Activated CD4-positive, alpha-beta T cell treated with anti-CD3 and anti-CD28 coated beads, Interleukin-2, Interleukin-6, amounts not matched to agents 100 ng/mL and 50 ng/mL, durations not matched to agents 16 hours and 8 hours (primary cell): ENCODE data around the gene REXO1.

Experiments
- DNase-seq: peaks from one replicate; pipeline ENCODE4 v3.0.0-alpha.2; 2020

Gene REXO1

DNA sequence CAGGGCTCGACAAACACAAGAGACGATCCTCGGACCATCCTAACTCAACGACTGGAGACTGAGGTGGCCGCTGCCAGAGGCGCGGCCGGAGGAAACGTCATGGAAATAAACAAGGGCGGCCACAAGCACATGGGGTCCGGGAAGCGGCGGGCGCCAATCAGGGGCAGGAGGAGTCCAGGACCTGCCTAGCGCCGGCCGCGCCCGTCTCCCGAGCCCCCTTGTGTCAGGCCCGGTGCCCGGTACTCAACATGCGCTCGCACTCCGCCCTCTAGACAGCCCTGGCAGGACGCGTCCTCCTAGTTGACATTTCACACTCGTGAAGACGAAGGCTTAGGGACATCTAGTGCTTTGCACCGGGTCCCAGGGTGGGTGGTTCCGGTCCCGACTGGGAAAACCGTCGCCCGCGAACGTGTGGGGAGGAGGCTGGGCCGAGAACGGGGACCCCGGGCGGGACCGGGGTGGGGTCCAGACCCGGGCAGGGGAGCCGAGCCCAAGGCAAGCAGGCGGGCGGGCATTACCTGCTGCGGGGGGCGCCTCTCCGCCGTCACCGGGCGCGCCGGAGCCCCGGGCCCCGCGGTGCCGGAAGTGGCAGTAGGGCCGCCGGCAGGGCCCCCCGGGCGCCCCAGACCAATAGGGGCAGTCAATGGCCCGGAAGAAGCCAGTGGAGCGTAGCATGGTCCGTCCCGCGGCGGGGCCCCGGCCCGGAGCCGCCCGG is 442 bp downstream of the REXO1 start:
- DNase-seq = peak; percentile 51

DNA sequence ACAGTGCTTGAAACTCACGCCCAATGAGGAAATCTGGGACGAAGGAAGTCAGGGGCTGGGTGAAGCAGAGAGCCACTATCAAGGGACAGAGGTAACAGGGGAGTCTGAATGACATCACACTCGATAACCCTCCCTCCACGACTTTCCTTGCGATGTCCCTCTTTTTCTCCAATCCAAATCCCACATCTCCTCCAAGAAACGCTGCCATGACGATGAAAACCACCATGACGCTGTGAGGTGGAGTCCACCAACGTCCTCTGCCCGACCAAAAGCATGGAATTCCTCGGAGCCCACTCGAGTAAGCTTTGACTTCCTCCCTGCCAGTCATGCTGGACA is 967 bp downstream of the REXO1 start:
- DNase-seq = no peak

DNA sequence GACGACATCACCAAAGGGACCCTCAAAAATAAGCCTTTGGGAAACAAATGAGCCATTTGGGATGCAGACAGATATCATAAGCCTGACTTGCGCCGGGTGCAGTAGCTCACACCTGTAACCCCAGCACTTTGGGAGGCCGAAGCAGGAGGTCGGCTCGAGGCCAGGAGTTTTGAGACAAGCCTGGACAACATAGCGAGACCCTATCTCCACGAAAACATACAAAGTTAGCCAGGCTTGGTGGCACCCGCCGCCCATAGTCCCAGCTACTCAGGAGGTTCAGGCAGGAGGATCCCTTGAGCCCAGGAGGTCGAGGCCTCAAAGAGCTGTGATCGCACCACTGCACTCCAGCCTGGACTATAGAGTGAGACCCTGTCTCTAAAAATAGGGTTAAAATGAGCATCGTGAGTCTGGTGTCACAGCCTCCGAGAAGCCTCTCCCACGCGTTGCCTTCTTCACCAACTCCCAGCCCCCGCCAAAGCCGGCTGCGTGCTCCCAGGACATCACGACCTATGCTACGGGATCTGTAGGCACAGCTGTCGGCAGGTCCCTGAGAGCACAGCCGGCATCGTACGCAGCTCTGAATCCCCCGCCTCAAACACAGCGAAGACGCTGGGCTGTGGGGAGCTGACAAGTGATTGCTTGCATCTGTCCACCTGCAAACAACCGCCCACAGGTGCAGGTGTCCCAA is 1.6 kb downstream of the REXO1 start:
- DNase-seq = no peak

DNA sequence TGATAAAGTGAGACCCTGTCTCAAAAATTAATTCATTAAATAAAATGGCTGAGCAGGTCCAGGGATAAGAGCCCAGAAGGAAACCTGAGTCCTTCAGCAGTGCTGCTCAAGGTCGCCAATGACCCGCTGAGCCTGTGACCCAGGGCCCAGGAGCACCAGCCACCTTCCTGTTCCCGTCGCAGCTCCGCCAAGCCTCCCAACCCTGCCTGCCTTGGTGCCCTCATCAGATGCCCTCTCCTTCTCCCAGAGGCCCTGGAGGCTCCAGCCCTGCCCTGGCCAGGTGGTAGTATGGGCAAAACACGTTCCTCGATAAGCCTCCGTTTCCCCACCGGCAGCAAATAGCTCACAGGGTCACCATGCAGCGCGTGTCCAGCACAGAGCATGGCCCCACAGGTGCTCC is 2.6 kb downstream of the REXO1 start:
- DNase-seq = no peak

DNA sequence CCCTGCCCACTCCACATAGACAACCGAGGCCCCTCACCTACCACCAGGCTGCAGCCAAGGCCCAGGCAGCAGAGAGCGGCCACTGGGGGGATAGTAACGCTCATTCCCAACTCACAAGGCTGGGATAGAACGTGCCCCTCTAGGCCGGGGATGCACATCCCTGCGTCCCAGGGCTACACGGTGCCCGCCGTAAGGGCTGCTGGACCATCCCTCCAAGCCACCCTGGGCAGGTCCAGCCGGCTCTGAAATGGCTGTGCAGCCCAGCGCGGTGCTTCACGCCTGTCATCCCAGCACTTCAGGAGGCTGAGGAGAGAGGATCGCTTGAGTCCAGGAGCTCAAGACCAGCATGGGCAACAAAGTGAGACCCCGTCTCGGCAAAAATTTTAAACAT is 3.2 kb downstream of the REXO1 start:
- DNase-seq = no peak

DNA sequence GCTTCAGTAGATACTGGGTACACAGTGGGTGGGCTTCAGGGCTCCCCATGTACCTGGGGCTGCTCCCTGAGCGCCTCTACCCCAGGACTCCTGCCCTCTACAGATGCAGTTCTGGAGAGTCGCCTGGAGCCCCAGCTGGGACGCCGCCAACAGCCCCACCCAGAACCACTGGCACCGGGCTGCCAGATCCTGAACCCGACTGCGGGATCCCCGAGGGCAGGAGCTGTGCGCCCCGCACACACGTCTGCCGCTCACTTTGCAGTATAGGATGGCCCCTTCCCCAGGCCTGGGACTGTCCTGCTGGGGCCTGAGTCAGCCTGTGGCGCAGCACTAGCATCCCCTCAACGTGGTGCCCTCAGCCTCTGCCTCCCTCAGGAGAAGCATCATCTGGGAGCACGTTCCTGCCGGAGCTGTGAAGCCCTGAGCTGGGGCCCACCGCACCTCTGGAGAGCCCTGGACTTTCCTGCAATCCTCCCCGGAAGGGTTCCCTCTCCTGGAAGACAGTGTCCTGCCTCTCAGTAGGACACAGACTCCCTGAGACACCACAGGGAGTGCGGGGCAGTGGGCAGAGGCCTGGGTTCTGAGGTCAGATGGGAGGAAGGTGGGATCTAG is 3.7 kb downstream of the REXO1 start:
- DNase-seq = no peak

DNA sequence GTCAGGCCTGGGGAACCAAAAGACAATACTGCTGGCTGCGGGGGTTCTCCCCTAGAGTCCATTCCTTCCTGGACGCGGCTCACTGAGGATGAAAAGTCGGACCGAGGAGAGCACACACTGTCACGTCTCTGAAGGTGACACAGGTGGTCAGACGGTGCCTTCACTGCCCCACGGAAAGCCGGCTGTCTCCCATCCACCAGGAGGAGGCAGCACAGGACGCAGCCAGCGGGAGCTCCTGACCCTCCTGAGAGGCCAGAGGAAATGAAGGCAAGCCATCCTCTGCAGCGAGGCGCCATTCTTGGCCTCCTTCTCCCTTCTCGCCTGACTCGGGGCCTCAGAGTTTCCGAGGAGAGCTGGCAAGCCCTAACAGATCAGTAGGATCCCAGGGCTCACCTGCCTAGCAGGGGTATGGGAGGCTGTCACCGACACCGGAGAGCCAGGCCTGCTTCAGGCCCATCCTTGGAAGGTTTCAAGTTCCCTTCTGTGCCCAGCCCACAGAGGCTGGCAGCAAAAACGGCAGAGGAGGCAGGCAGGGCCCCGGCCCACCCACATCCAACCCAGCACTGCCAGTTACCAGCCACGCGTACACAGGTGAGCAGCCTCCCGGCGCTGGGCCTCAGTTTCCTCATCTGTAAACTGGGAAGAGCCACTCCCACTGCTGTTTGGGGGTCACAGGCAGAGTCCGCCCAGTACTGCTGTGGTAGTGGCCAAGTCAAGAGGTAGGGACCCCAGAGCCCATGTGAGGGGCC is 4.5 kb downstream of the REXO1 start:
- DNase-seq = no peak

DNA sequence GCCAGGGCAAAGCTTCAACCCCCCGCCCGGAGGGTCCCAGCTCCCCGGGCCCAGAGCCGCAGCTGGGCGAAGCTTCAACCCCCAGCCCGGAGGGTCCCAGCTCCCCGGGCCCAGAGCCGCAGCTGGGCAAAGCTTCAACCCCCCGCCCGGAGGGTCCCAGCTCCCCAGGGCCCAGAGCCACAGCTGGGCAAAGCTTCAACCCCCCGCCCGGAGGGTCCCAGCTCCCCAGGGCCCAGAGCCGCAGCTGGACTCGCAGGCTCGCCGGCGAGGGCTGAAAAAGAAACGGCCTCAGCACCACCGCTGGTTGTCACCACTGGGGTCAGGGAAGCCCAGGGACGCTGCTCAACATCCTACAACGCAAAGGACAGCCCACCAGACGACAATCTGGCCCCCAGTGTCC is 5.2 kb downstream of the REXO1 start:
- no peak for DNase-seq

DNA sequence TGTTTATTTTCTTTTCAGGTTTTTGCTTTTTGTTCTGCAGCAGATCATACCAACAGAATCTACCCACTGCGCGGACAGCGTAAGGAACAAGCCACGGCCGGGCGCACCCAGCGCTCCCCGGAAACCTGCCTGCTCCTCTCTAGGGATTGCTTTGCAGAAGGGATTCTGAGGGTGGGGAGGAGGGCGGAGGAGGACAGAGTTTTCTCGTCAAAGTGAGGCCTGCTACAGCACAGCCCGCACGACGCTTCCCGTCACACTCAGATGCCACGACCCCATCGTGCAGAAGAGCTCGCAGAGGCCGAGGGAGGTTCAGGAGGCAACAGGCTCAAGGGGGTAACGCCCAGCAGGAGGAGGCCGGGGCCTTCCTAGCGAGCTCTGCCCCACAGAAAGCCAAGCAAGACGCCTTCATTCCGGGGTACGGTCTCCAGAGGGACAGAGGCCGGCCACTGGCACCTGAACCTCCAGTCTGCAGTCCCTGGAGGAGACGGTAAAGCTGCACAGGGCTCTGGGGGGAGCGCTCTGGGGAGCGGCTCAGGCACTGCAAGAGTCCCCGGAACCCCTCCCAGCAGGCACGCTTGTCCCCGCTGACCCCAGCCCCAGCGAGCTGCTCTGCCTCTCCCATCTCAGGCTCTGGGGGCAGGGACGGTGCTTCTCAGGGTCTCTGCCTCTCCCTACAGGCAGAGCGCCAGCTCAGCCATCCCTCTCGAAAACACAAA is 6.9 kb downstream of the REXO1 start:
- no peak for DNase-seq

DNA sequence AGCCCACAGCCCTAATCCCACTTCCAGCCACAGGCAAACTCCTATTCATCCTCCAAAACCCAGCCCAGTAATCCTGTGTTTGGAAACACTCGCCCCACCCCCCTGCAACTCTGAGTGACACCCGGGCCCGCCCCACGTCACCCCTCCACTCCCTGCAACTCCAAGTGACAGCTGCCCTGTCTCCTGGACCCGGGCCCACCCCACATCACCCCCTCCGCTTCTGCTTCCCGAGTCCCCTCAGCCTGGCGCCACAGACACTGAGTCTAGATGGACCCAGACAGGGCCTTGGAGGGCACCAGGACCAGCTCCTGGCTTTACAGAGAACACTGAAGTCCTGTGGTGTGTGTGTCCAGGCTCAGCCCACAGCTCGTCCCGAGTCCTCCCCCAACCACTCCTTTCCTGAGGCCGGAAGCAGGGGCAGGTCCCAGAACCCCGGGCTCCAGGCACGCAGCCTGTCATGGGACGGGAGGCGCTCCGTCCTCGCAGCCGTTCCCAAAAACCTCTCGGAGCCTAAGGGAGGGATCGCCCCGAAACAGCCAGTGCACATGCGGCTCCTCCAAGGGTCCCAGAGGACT is 7.7 kb downstream of the REXO1 start:
- DNase-seq = no peak

DNA sequence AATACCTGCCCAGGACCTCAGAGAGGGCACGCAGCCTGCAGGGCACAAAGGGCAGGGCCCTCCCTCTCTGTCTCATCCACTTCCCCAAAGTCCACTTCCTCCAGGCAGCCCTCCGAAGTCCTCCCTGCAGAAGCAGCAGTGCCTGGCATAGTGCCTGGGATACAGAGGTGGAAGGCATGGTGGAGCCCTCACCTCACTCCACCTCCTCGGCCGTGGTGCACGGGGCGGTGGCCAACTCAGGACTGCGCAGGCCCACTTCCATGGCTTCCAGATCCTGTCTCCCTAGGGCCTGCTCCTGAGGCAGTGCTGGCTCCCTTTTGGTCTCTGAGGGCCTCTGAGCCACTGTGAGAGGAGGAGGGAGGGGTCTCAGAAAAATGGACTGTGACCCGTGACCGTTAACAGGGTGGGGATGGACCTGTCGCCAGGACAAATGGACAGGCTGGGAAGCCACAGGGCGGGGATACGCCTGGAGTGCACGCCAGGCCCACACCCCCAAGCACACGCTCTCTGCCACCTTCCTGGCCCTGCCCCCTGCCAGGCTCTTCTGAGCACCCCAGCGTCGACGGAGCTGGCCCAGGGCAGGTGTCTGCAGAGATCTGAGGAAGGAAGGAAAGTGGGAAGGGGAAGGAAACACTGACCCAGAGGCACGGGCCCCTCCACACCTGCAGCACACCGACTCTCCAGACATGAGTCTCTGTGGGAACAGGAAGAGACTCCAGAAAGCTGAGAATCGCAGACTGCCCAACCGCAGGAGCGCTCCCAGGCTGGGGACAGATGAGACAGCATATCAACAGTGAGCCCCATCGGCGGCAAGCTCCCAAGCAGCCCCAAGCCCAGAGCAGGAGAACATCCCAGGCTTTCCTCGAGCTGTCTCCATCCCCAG is 8.4 kb downstream of the REXO1 start:
- no peak for DNase-seq

DNA sequence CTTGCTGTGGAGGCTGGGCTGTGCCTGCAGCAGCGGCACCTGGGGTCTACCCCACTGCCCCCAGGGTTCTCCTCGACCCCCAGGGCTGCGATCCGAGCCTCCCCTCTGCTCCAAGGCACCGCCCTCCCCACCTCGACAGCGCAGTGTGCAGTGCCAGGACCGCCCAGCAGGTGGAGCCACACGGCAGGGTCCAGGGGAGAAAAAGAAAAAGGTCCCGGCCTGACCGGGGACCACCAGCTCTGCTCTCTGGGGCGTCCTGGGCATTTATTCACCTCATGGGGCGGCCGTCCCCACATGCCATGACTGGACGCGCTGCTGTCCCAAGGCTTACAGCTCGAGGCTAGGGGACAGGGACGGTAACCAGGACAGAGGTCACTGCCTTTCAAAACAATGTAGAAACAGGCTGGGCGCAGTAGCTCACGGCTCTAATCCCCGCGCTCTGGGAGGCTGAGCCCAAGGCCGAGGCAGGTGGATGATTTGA is 10.6 kb downstream of the REXO1 start:
- peak; percentile 69 for DNase-seq

DNA sequence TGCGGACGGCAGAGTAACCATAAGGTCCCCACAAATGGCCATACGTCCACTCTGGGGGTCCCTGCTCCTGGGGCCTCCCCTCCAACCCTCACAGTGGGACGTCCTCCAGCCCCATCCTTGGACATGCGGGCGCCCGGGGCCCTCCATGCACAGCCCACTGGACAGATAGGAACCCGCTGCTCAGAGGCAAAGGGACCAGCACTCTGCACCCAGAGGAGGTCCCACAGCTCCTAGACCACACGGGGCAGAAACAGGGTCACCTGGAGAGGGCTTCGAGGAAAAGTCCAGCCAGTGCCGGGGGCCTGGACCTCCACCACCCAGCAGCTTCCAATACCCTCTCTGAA is 11.1 kb downstream of the REXO1 start:
- no peak for DNase-seq

DNA sequence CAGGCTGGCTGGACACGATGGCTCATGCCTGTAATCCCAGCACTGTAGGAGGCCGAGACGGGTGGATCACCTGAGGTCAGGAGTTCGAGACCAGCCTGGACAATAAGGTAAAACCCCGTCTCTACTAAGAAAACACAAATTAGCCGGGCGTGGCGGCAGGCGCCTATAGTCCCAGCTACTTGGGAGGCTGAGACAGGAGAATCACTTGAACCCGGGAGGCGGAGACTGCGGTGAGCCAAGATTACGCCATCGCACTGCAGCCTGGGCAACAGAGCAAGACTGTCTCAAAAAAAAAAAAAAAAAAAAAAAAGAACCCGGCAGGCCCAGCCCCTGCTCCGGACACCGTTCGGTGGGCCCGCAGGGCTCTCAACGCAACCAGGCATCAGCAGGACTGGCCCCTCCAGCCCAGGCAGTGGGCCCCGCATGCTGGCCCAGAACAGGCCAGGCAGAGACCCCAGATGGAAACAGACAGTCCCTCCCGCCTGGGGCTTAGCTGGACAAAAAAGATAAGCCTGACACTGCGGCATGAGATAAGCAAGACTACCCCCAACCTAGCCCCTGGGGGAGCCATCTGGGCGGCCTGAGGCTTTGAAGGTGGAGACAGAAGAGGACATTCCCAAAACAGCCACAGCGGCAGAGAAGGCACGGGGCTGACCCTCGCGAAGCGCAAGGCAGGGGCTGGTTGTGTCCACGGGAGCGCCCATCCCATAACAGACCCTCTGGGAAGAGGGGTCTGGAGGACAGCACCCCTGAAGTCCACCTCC is 11.6 kb downstream of the REXO1 start:
- no peak for DNase-seq

DNA sequence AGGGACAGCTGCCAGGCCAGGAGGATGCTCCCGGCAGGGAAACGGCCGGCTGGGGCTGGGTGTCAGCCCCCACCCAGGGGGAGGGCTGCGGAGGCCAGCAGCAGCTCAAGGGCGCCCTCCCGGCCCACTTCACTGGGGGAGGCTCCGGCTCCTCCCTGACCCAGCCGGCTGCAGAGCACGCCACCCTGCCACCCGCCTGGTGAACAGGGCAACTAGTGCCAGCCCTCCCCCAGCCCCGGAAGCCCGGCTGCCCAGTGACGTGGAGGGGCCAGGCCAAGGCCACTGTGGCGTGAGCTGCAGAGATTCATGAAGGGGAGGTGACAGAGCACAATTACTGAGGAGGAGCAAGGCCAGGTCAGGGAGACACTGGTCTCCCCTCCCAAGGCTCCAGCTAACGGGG is 14.7 kb downstream of the REXO1 start:
- no peak for DNase-seq

DNA sequence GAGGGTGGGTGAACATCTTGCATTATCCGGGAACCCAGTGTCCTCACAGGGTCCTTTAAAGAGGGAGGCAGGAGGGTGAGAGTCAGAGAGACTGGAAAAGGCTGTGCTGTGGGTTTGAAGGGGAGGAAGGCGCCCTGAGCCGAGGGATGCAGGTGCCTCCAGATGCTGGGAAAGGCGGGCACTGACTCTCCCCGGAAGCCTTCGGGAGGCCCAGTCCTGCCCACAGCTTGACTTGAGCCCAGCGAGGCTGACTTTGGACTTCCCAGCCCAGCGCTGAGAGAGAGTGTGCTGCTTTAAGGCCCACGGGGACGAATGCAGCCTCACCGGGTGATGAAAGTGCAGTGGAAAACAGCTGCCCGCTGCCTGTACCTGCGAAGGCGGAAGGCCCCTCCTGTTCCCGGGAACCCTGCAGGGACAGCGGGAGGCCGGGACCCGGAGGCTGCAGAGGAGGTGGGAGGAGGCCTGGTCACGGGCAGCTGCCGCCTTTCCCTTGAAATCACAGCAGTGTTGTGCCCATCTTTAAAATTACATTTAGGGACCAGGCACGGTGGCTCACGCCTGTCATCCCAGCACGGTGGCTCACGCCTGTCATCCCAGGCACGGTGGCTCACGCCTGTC is 16.1 kb downstream of the REXO1 start:
- no peak for DNase-seq

DNA sequence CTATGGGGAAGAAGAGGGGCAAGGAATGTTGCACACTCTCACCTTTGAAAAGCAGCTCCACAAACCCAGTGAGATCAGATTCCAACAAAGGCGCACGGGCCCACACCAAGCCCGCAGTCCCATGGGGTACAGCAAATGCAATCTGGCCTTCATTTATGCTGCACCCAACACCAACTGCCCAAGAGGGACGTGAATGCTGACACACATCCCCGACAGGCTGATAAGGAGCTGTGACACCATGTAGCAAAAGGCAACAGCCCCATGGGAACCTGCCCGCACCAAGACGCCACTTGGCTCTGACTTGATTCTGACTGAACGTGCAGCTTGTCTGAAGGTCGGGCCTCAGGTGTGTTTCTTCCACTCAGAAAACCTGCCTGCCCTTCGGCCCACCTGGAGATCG is 17.3 kb downstream of the REXO1 start:
- no peak for DNase-seq

DNA sequence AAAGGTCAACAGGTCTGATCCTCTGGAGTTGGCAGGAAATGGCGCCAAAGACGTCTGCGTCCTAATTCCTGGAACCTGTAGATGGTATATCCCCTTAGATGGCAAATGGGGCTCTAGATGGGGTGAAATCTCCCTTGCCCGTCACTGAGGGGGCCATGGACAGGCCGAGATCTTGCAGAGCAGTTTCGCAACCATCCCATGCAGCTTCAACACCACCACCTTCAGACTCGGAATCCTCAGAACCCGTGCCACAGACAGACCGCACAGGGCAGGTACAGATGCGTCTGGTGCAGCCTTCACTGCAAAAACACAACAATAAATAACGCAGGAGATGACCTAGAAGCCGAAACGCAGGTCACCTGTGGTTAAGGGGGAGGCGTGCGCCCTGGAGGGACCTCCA is 17.7 kb downstream of the REXO1 start:
- no peak for DNase-seq

DNA sequence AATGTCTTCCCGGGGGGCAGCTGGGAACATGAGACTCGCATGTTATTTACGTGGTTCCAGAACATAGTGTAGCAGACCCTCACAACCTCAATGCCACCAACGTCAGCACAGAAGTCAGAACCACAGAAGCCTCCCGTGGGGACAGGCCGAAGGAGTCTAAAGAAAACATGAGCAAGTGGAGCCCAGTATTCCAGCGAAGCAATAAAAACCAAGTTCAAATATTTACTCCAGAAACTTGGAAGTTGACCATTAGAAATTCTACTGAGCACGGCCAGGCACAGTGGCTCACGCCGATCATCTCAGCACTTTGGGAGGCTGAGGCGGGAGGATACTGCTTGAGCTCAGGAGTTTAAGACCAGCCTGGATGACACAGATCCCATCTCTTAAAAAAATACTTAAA is 18.3 kb downstream of the REXO1 start:
- DNase-seq = no peak
